GM12878 (cell line): ENCODE results near the gene CFAP410. TPM values are rescaled to one million over a fixed set of nuclear protein-coding genes. Genes with fewer than 3 reads are reported as not detected.

ENCODE experiments used
- ATAC-seq: fragments of 200-7000 bp; cut with Tn5 transposase; 3 replicates; pipeline ENCODE4 v1.9.1; 2020; ENCODE audit warnings: mild to moderate bottlenecking, moderate library complexity
- BruUV-seq: library from RNA; stranded (reverse); fragments of 400-500 nt; replicated peaks from 2 replicates; lab custom pipeline; 2021; lab: Mats Ljungman, UMichigan
- CTCF ChIA-PET: fragments of 300-600 bp; sonication (Branson Sonifier 250); formaldehyde crosslinking; extraction: SDS; loops from one replicate; lab custom pipeline; 2021; ENCODE audit warnings: inconsistent platforms; lab: Yijun Ruan, JAX
- POLR2A ChIA-PET: fragments of 350-600 bp; formaldehyde crosslinking; extraction: SDS; loops from one replicate; lab custom pipeline; 2021; ENCODE audit warnings: inconsistent platforms; lab: Charles Lee
- RAD21 ChIA-PET: fragments of 300-600 bp; sonication (Branson Sonifier 250); formaldehyde crosslinking; loops from one replicate; lab custom pipeline; 2023; ENCODE audit warnings: antibody characterized with exemption; ENCODE audit not compliant: unreplicated experiment; lab: Charles Lee
- SMC1A ChIA-PET: fragments of 300-600 bp; sonication (Branson Sonifier 250); formaldehyde crosslinking; loops from one replicate; lab custom pipeline; 2023; ENCODE audit not compliant: unreplicated experiment, uncharacterized antibody; lab: Charles Lee
- DNase-seq: peaks from one replicate; pipeline ENCODE4 v3.0.0-alpha.2; 2011; ENCODE audit warnings: low read depth, low spot score
- FAIRE-seq: peaks from 3 replicates; lab custom pipeline; 2011; peaks lifted over from hg19 to GRCh38; lab: Jason Lieb, UNC
- H2AFZ ChIP-seq: 2 replicates; pipeline ENCODE4 v1.6.0; 2011; ENCODE audit warnings: low read depth, low read length, control low read depth; ENCODE audit not compliant: control insufficient read depth
- H3K27ac ChIP-seq: 2 replicates; pipeline ENCODE4 v1.5.1; 2011; ENCODE audit warnings: control low read depth; ENCODE audit not compliant: control insufficient read depth, insufficient read depth
- H3K27me3 ChIP-seq, 2 experiments: replicated peaks in 1 of 2; 2 replicates each; pipeline versions ENCODE4 v1.6.0 to v1.6.1; 2011; ENCODE audit warnings: low read length in 1 of 2; ENCODE audit not compliant: control insufficient read depth in 2 of 2, insufficient read depth in 2 of 2
- H3K36me3 ChIP-seq, 2 experiments: 2 replicates each; pipeline ENCODE4 v1.5.1; 2011; ENCODE audit warnings: low read length in 1 of 2; ENCODE audit not compliant: control insufficient read depth in 2 of 2, insufficient read depth in 2 of 2
- H3K4me1 ChIP-seq: 2 replicates; pipeline ENCODE4 v1.6.1; 2011; ENCODE audit warnings: mild to moderate bottlenecking, low read length, moderate library complexity, mixed read lengths; ENCODE audit not compliant: control insufficient read depth, insufficient read depth
- H3K4me2 ChIP-seq: 2 replicates; pipeline ENCODE4 v1.6.0; 2011; ENCODE audit warnings: control low read depth; ENCODE audit not compliant: control insufficient read depth, insufficient read depth
- H3K4me3 ChIP-seq: fragments of 200-600 bp; sonication (generic); 2 replicates; pipeline ENCODE4 v1.5.1; 2016
- H3K79me2 ChIP-seq: 2 replicates; pipeline ENCODE4 v1.6.0; 2011; ENCODE audit warnings: low read length; ENCODE audit not compliant: control insufficient read depth, insufficient read depth
- H3K9ac ChIP-seq: 2 replicates; pipeline ENCODE4 v1.8.0; 2011; ENCODE audit warnings: low read length, control low read depth, mixed read lengths; ENCODE audit not compliant: control insufficient read depth, insufficient read depth
- H3K9me3 ChIP-seq: replicated peaks from 3 replicates; pipeline ENCODE4 v1.5.1; 2011; ENCODE audit warnings: mild to moderate bottlenecking, low read length; ENCODE audit not compliant: control insufficient read depth, insufficient read depth
- H4K20me1 ChIP-seq: 2 replicates; pipeline ENCODE4 v1.6.0; 2011; ENCODE audit not compliant: control insufficient read depth, insufficient read depth
- ATF2 ChIP-seq: IDR thresholded peaks from 2 replicates; pipeline ENCODE4 v1.6.1; 2012; ENCODE audit warnings: low read length, inconsistent platforms
- ATF3 ChIP-seq: IDR thresholded peaks from 2 replicates; pipeline ENCODE4 v1.6.1; 2011; ENCODE audit warnings: low read depth, mild to moderate bottlenecking, low read length, moderate library complexity, borderline replicate concordance; ENCODE audit errors: extremely low read depth
- ATF7 ChIP-seq: fragments of 450-650 bp; IDR thresholded peaks from 2 replicates; pipeline ENCODE4 v1.6.1; 2016; ENCODE audit warnings: low read depth, mild to moderate bottlenecking
- BCL11A ChIP-seq: IDR thresholded peaks from 2 replicates; pipeline ENCODE4 v1.6.1; 2011; ENCODE audit warnings: low read depth, low read length
- CBX3 ChIP-seq: fragments of 200-600 bp; sonication (generic); IDR thresholded peaks from 2 replicates; pipeline ENCODE4 v1.6.1; 2016; ENCODE audit warnings: low read depth, borderline replicate concordance
- CHD1 ChIP-seq: IDR thresholded peaks from 2 replicates; pipeline ENCODE4 v1.6.1; 2012; ENCODE audit warnings: low read depth, low read length, improper control_type of control experiment
- EP300 ChIP-seq, 2 experiments: fragments of 150-350 bp in 1 of 2; IDR thresholded peaks; 2 replicates each; pipeline ENCODE4 v1.6.1; 2011 to 2012; ENCODE audit warnings: low read depth in 2 of 2, low read length in 2 of 2, borderline replicate concordance in 1 of 2, improper control_type of control experiment in 1 of 2, inconsistent platforms in 1 of 2; ENCODE audit not compliant: control insufficient read depth in 1 of 2
- KAT2A ChIP-seq: conservative IDR thresholded peaks from 2 replicates; pipeline ENCODE4 v1.6.1; 2011; ENCODE audit warnings: low read depth, low read length; ENCODE audit not compliant: control insufficient read depth
- KDM1A ChIP-seq: fragments of 200-600 bp; sonication (generic); IDR thresholded peaks from 2 replicates; pipeline ENCODE4 v1.6.1; 2016; ENCODE audit warnings: borderline replicate concordance
- NFYA ChIP-seq: IDR thresholded peaks from 2 replicates; pipeline ENCODE4 v1.6.1; 2011; ENCODE audit warnings: low read depth, mild to moderate bottlenecking, low read length, improper control_type of control experiment, borderline replicate concordance
- PAX8 ChIP-seq: fragments of 450-650 bp; IDR thresholded peaks from 2 replicates; pipeline ENCODE4 v1.6.1; 2017; ENCODE audit warnings: mild to moderate bottlenecking, moderate library complexity
- RELA ChIP-seq: fragments of 450-650 bp; IDR thresholded peaks from 2 replicates; pipeline ENCODE4 v1.8.0; 2014; ENCODE audit warnings: borderline replicate concordance; ENCODE audit not compliant: partially characterized antibody
- SMAD1 ChIP-seq: fragments of 450-650 bp; IDR thresholded peaks from 2 replicates; pipeline ENCODE4 v1.6.1; 2018; ENCODE audit warnings: mild to moderate bottlenecking, low read depth; ENCODE audit not compliant: partially characterized antibody
- SRF ChIP-seq, 2 experiments: IDR thresholded peaks; 2 replicates each; pipeline ENCODE4 v1.6.1; 2011; ENCODE audit warnings: low read depth in 2 of 2, low read length in 2 of 2, mild to moderate bottlenecking in 1 of 2, moderate library complexity in 1 of 2
- STAT3 ChIP-seq: IDR thresholded peaks from 2 replicates; pipeline ENCODE4 v1.6.1; 2011; ENCODE audit warnings: low read depth, low read length, improper control_type of control experiment
- WRNIP1 ChIP-seq: IDR thresholded peaks from 2 replicates; pipeline ENCODE4 v1.6.1; 2011; ENCODE audit warnings: low read depth, low read length, improper control_type of control experiment, borderline replicate concordance
- ZZZ3 ChIP-seq: IDR thresholded peaks from 2 replicates; pipeline ENCODE4 v1.6.1; 2011; ENCODE audit warnings: low read depth; ENCODE audit not compliant: control insufficient read depth, insufficient read length
- WGBS: methylation state at CpG from one replicate; pipeline ENCODE4 v1.1.6; 2016; ENCODE audit warnings: low lambda C conversion rate; ENCODE audit not compliant: insufficient replicate concordance, insufficient coverage; ENCODE audit errors: missing lambda C conversion rate; 5-methylcytosine and 5-hydroxymethylcytosine counted together
- in situ Hi-C: fragments of 300-500 bp; cut with MboI; formaldehyde crosslinking; loops from 9 replicates; pipeline ENCODE4 v1.14.3; 2018; ENCODE audit warnings: mixed read lengths
- intact Hi-C: fragments of 100-400 bp; cut with micrococcal nuclease; formaldehyde crosslinking; loops from one replicate; pipeline ENCODE4 v1.14.2; 2022; ENCODE audit not compliant: unreplicated experiment
- polyA plus RNA-seq, 11 experiments: library from polyadenylated mRNA; depleted of rRNA in 4 of 11; unstranded in 6 of 11; stranded (reverse) in 5 of 11; fragments of >200 nt; fragmentation: Nextera tagmentation in 4 of 11; fragmentation: Illumina TruSeq in 1 of 11; extraction: Ambion mirVana in 4 of 11; extraction: Trizol in 1 of 11; gene quantifications; 1 replicate in 1 of 11; 2 replicates in 10 of 11; pipeline versions ENCODE4 v1.2.1 to v1.2.3, GENCODE V29; 2011 to 2016; ENCODE audit warnings: inconsistent platforms in 2 of 11, missing spikeins in 2 of 11, low read depth in 1 of 11
- total RNA-seq, 4 experiments: library from RNA; depleted of rRNA in 3 of 4; stranded (reverse); fragments of >200 nt in 3 of 4; fragmentation: Illumina TruSeq in 1 of 4; extraction: Trizol in 1 of 4; gene quantifications; 2 replicates each; pipeline versions ENCODE4 v1.2.1 to v1.2.3, GENCODE V29; 2013 to 2021
- TF ChIP-seq, protein P1 (sequence below): IDR thresholded peaks from 2 replicates; pipeline ENCODE4 v1.6.1; 2012; ENCODE audit warnings: mild to moderate bottlenecking, low read depth, low read length

Gene CFAP410
- total and polyA plus RNA-seq, 10 of the 15 experiments (the other 5 are each of a cell fraction or from before 2014, with no cell fraction given) = 0.14 to 24.8 (median 11.3) TPM

DNA sequence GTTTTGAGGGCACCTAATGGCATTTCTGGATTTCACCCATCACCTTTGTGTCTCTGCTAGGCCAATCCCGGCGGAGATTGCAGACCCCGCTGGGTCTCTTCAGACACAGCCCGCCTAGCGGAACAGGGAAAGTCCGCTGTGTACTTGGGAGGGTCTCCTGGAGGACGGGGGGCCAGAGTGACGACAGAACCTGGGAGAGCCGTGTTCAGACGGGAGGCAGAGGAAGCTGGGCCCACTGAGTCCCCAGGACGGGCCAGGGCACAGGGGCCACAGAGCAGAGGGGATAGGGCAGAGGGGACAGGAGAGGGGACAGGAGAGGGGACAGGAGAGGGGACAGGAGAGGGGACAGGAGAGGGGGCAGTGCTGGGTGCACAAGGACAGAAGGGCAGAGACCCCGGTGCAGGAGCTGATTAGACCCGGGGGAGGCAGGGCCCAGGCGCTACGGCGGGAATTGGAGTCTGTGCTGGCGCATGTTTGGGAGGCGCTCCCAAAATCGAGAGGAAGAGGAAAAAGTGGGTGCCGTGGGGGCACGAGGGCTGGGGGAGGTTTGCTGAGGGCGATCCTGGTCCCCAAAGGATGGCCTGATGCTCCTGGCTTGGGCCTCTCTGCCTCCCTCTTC lies 26.9 kb upstream of the CFAP410 start (continued):
- no peak for TF ChIP-seq ZZZ3
- no peak for TF ChIP-seq SMAD1
- TF ChIP-seq EP300 (IDR thresholded peaks at IDR 0.05; ENCODE audit: borderline replicate concordance in 1 of 2, control insufficient read depth in 1 of 2, low read depth in 2 of 2, low read length in 2 of 2) = no peak
- no peak for TF ChIP-seq STAT3
- no peak for TF ChIP-seq RELA
- TF ChIP-seq ATF2 = no peak
- no peak for TF ChIP-seq PAX8
- TF ChIP-seq CHD1 = no peak
- TF ChIP-seq SRF (IDR thresholded peaks at IDR 0.05; ENCODE audit: low read depth in 2 of 2, low read length in 2 of 2) = no peak

DNA sequence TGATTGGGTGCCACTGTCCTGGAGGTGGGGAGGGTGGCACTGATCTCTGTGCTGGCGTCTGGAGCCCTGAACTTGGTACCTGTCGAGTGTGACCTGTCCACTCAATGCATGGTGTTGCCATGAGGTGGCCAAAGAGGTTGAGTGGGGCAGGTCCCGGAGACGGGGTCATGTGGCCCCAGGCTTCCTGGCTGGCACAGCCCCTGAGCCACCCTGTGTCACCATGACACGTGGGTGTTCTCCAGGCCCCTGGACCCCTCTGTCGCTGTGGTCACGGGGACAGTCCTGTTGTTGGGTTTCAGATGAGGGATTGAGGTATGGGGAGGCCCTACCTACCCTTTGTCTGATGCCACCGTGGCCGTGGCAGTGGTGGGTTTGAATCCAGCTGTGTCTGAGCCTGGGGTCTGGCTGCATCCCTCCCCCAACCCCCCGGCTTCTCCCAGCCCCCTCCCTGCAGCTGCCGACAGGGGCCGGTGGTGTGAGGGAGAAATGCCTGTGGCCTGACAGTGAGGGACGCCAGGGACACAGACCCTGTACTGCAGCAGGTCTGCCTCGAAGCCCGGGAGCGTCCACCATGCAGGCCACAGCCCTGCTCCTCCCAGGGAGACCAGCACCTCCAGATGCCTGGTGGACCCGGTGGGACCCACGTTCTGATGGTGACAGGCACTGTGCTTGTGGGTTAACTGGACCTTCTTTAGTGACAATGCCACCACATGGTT lies 26.2 kb upstream of the CFAP410 start:
- FAIRE-seq (no peak), DNase-seq (no peak), ATAC-seq (no peak)
- ChIA-PET RAD21 (no interaction called here), POLR2A (no interaction called here), CTCF (no interaction called here), SMC1A (no interaction called here)
- no peak overlapping the region for H2AFZ ChIP-seq
- BruUV-seq = no TSS peak
- H3K27me3 ChIP-seq = no peaks in the 10 kb centered on the region
- no peaks in the 10 kb centered on the region for H3K36me3 ChIP-seq
- no peak overlapping the region for H3K4me3 ChIP-seq
- no peaks in the 10 kb centered on the region for H4K20me1 ChIP-seq
- 70% methylated on average over 18 of the region's 18 CpGs for WGBS
- no peak overlapping the region for H3K9ac ChIP-seq
- H3K27ac ChIP-seq = no peak overlapping the region
- H3K9me3 ChIP-seq = no peaks in the 10 kb centered on the region; the same call in 2 of the 3 replicates
- no peaks in the 10 kb centered on the region for H3K4me1 ChIP-seq
- no peak overlapping the region for H3K4me2 ChIP-seq
- no peaks in the 10 kb centered on the region for H3K79me2 ChIP-seq
- intact Hi-C loops = no loop called here
- in situ Hi-C loops = no loop called here
- TF ChIP-seq, protein P1, sequence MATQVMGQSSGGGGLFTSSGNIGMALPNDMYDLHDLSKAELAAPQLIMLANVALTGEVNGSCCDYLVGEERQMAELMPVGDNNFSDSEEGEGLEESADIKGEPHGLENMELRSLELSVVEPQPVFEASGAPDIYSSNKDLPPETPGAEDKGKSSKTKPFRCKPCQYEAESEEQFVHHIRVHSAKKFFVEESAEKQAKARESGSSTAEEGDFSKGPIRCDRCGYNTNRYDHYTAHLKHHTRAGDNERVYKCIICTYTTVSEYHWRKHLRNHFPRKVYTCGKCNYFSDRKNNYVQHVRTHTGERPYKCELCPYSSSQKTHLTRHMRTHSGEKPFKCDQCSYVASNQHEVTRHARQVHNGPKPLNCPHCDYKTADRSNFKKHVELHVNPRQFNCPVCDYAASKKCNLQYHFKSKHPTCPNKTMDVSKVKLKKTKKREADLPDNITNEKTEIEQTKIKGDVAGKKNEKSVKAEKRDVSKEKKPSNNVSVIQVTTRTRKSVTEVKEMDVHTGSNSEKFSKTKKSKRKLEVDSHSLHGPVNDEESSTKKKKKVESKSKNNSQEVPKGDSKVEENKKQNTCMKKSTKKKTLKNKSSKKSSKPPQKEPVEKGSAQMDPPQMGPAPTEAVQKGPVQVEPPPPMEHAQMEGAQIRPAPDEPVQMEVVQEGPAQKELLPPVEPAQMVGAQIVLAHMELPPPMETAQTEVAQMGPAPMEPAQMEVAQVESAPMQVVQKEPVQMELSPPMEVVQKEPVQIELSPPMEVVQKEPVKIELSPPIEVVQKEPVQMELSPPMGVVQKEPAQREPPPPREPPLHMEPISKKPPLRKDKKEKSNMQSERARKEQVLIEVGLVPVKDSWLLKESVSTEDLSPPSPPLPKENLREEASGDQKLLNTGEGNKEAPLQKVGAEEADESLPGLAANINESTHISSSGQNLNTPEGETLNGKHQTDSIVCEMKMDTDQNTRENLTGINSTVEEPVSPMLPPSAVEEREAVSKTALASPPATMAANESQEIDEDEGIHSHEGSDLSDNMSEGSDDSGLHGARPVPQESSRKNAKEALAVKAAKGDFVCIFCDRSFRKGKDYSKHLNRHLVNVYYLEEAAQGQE = no peak
- TF ChIP-seq KAT2A (no peak), BCL11A (no peak), KDM1A (no peak), ATF3 (no peak), CBX3 (no peak), NFYA (no peak), ATF7 (no peak), WRNIP1 (no peak)
